ENCODE data around the gene SBSN. TPM values are rescaled to one million over a fixed set of nuclear protein-coding genes. Genes with fewer than 3 reads are reported as not detected.
A peak's percentile ranks its signal among the peaks of the same experiment; 100 is the strongest.

SBSN gene
- total RNA-seq, 2 donors from 2014 or later = 0.21 TPM; not detected in 1

GRCh38 chr19:35501684-35502083 is 26.4 kb downstream of the SBSN start:
- Mint-ChIP-seq H3K9me3 (no peaks in the 10 kb centered on the region), H3K27ac (no peak overlapping the region)

GRCh38 chr19:35500611-35501010 is 27.5 kb downstream of the SBSN start:
- Mint-ChIP-seq H3K27me3 (ENCODE audit: low read depth) (peaks cover 18% of the 10 kb centered on the region), H3K9me3 (no peaks in the 10 kb centered on the region), H3K36me3 (ENCODE audit: insufficient read depth in 2 of 2) (no peaks in the 10 kb centered on the region), H3K4me1 (ENCODE audit: low read depth) (peaks cover under 1% of the 10 kb centered on the region), H3K27ac (no peak overlapping the region), H3K4me3 (no peak overlapping the region)
- ATAC-seq (replicated peaks in 1 of 2) (no peak), DNase-seq (no peak)

More at GRCh38 chr19:35501684-35502083, 26.4 kb downstream of the SBSN start:
- ATAC-seq (replicated peaks in 1 of 2) = no peak
- no peaks in the 10 kb centered on the region for H3K4me1 Mint-ChIP-seq (ENCODE audit: low read depth)
- H3K27me3 Mint-ChIP-seq (ENCODE audit: low read depth) = peaks cover 24% of the 10 kb centered on the region
- no peak overlapping the region for H3K4me3 Mint-ChIP-seq
- DNase-seq = no peak
- no peaks in the 10 kb centered on the region for H3K36me3 Mint-ChIP-seq (ENCODE audit: insufficient read depth in 2 of 2)

GRCh38 chr19:35498984-35499527 is 29.1 kb downstream of the SBSN start:
- Mint-ChIP-seq H3K4me1 (ENCODE audit: low read depth) (peaks cover 10% of the 10 kb centered on the region), H3K27me3 (ENCODE audit: low read depth) (peaks cover 8% of the 10 kb centered on the region), H3K4me3 (no peak overlapping the region), H3K9me3 (no peaks in the 10 kb centered on the region), H3K27ac (no peak overlapping the region), H3K36me3 (ENCODE audit: insufficient read depth in 2 of 2) (no peaks in the 10 kb centered on the region)
- DNase-seq = no peak
- ATAC-seq (replicated peaks in 1 of 2) = no peak

- Mint-ChIP-seq H3K27me3 (ENCODE audit: low read depth) (peaks cover 14% of the 10 kb centered on the region), H3K4me3 (no peak overlapping the region), H3K4me1 (ENCODE audit: low read depth) (peaks cover 10% of the 10 kb centered on the region), H3K9me3 (no peaks in the 10 kb centered on the region), H3K27ac (no peak overlapping the region), H3K36me3 (ENCODE audit: insufficient read depth in 2 of 2) (no peaks in the 10 kb centered on the region)
- DNase-seq = no peak
- no peak for ATAC-seq (replicated peaks in 1 of 2)
These were observed 29.9 kb downstream of the SBSN start for GRCh38 chr19:35498220-35498619.

GRCh38 chr19:35497406-35497805 is 30.7 kb downstream of the SBSN start:
- Mint-ChIP-seq H3K27me3 (ENCODE audit: low read depth) (peaks cover 12% of the 10 kb centered on the region), H3K4me3 (no peak overlapping the region), H3K4me1 (ENCODE audit: low read depth) (peaks cover 10% of the 10 kb centered on the region), H3K36me3 (ENCODE audit: insufficient read depth in 2 of 2) (no peaks in the 10 kb centered on the region), H3K9me3 (no peaks in the 10 kb centered on the region), H3K27ac (no peak overlapping the region)
- DNase-seq = no peak
- no peak for ATAC-seq (replicated peaks in 1 of 2)

- no peaks in the 10 kb centered on the region for H3K36me3 Mint-ChIP-seq (ENCODE audit: insufficient read depth in 2 of 2)
- H3K27me3 Mint-ChIP-seq (ENCODE audit: low read depth) = peaks cover 12% of the 10 kb centered on the region
- H3K9me3 Mint-ChIP-seq = no peaks in the 10 kb centered on the region
- ATAC-seq (replicated peaks in 1 of 2) = peak; percentile 93 to 96
- H3K4me1 Mint-ChIP-seq (ENCODE audit: low read depth) = peaks cover 10% of the 10 kb centered on the region
- H3K27ac Mint-ChIP-seq = peak overlapping the region; percentile 25
- H3K4me3 Mint-ChIP-seq = peak overlapping the region; percentile 24 to 66
- peak; percentile 80 to 82 for DNase-seq
These were observed 32.7 kb downstream of the SBSN start for GRCh38 chr19:35495107-35496064.

- Mint-ChIP-seq H3K27ac (no peak overlapping the region), H3K9me3 (no peaks in the 10 kb centered on the region)
- ATAC-seq (replicated peaks in 1 of 2) = no peak
These were observed 34.1 kb downstream of the SBSN start for GRCh38 chr19:35493971-35494370.

GRCh38 chr19:35491836-35492360 is 36.2 kb downstream of the SBSN start:
- H3K36me3 Mint-ChIP-seq (ENCODE audit: insufficient read depth in 2 of 2) = no peaks in the 10 kb centered on the region
- peaks cover 10% of the 10 kb centered on the region for H3K4me1 Mint-ChIP-seq (ENCODE audit: low read depth)
- H3K27me3 Mint-ChIP-seq (ENCODE audit: low read depth) = peaks cover 20% of the 10 kb centered on the region
- no peaks in the 10 kb centered on the region for H3K9me3 Mint-ChIP-seq
- no peak for ATAC-seq (replicated peaks in 1 of 2)
- no peak overlapping the region for H3K4me3 Mint-ChIP-seq
- no peak overlapping the region for H3K27ac Mint-ChIP-seq
- DNase-seq = no peak

More at GRCh38 chr19:35493971-35494370, 34.1 kb downstream of the SBSN start:
- Mint-ChIP-seq H3K27me3 (ENCODE audit: low read depth) (peaks cover 12% of the 10 kb centered on the region), H3K4me1 (ENCODE audit: low read depth) (peaks cover 10% of the 10 kb centered on the region), H3K36me3 (ENCODE audit: insufficient read depth in 2 of 2) (no peaks in the 10 kb centered on the region), H3K4me3 (no peak overlapping the region)
- no peak for DNase-seq

- no peaks in the 10 kb centered on the region for H3K36me3 Mint-ChIP-seq (ENCODE audit: insufficient read depth in 2 of 2)
- no peak within 1 kb of the TSS for H3K27ac Mint-ChIP-seq
- H3K4me3 Mint-ChIP-seq = no peak within 1 kb of the TSS
- ATAC-seq (replicated peaks in 1 of 2) = no peak
- H3K9me3 Mint-ChIP-seq = no peaks in the 10 kb centered on the region
- peaks cover 7% of the 10 kb centered on the region for H3K4me1 Mint-ChIP-seq (ENCODE audit: low read depth)
- H3K27me3 Mint-ChIP-seq (ENCODE audit: low read depth) = peaks cover 20% of the 10 kb centered on the region
- no peak for DNase-seq
These were observed 37.7 kb downstream of the SBSN start, which contains the start of gene KRTDAP for GRCh38 chr19:35490364-35490763. Gene KRTDAP (minus strand): TSS chr19:35490464. CDS start chr19:35490442, 22 bp downstream.

GRCh38 chr19:35488677-35489076 is 39.4 kb downstream of the SBSN start:
- ATAC-seq (replicated peaks in 1 of 2) = no peak
- H3K36me3 Mint-ChIP-seq (ENCODE audit: insufficient read depth in 2 of 2) = no peaks in the 10 kb centered on the region
- H3K4me1 Mint-ChIP-seq (ENCODE audit: low read depth) = peaks cover 11% of the 10 kb centered on the region
- H3K27ac Mint-ChIP-seq = no peak overlapping the region
- H3K9me3 Mint-ChIP-seq = no peaks in the 10 kb centered on the region
- no peak overlapping the region for H3K4me3 Mint-ChIP-seq
- no peak for DNase-seq
- peaks cover 23% of the 10 kb centered on the region for H3K27me3 Mint-ChIP-seq (ENCODE audit: low read depth)

- H3K27ac Mint-ChIP-seq = no peak overlapping the region
- ATAC-seq (replicated peaks in 1 of 2) (peak; percentile 26 to 31), DNase-seq (no peak)
- H3K27me3 Mint-ChIP-seq (ENCODE audit: low read depth) = peaks cover 16% of the 10 kb centered on the region
- H3K4me1 Mint-ChIP-seq (ENCODE audit: low read depth) = peaks cover 15% of the 10 kb centered on the region
- H3K4me3 Mint-ChIP-seq = no peak overlapping the region
- no peaks in the 10 kb centered on the region for H3K36me3 Mint-ChIP-seq (ENCODE audit: insufficient read depth in 2 of 2)
- H3K9me3 Mint-ChIP-seq = no peaks in the 10 kb centered on the region
These were observed 40.4 kb downstream of the SBSN start for GRCh38 chr19:35487656-35488182.

- ATAC-seq (replicated peaks in 1 of 2) (no peak), DNase-seq (no peak)
- peaks cover 16% of the 10 kb centered on the region for H3K27me3 Mint-ChIP-seq (ENCODE audit: low read depth)
- H3K4me1 Mint-ChIP-seq (ENCODE audit: low read depth) = peaks cover 16% of the 10 kb centered on the region
- H3K27ac Mint-ChIP-seq = no peak overlapping the region
- no peak overlapping the region for H3K4me3 Mint-ChIP-seq
- H3K36me3 Mint-ChIP-seq (ENCODE audit: insufficient read depth in 2 of 2) = no peaks in the 10 kb centered on the region
- H3K9me3 Mint-ChIP-seq = no peaks in the 10 kb centered on the region
These were observed 41.8 kb downstream of the SBSN start for GRCh38 chr19:35486268-35486708.
